GM12875 (cell line): Measurements from ENCODE around the gene FBXL7.

Source experiments
- H3K4me3 ChIP-seq: one replicate; pipeline ENCODE4 v1.5.1; 2011; ENCODE audit warnings: low read depth, low read length, control low read depth
- CTCF ChIP-seq: IDR thresholded peaks from 2 replicates; pipeline ENCODE4 v1.5.1; 2011; ENCODE audit warnings: low read depth, mild to moderate bottlenecking, control low read depth, inconsistent platforms, low read length, moderate library complexity, borderline replicate concordance; ENCODE audit not compliant: insufficient read depth

The FBXL7 gene

GRCh38 chr5:15513911-15514310 lies 13.9 kb downstream of the FBXL7 start:
- TF ChIP-seq CTCF: no peak
- no peak overlapping the region for H3K4me3 ChIP-seq

GRCh38 chr5:15515229-15515628 lies 15.2 kb downstream of the FBXL7 start:
- H3K4me3 ChIP-seq: no peak overlapping the region
- no peak for TF ChIP-seq CTCF

DNA sequence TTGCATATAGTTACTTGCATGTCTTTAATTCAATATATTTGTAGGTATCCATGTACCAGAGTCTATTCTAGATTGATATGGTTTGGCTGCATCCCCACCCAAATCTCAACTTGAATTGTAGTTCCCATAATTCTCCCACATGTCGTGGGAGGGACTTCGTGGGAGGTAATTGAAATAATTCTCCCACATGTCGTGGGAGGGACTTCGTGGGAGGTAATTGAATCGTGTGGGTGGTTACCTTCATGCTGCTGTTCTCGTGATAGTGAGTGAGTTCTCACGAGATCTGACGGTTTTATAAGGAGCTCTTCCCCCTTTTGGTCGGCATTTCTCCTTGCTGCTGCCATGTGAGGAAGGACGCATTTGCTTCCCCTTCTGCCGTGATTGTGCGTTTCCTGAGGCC lies 16.5 kb downstream of the FBXL7 start:
- TF ChIP-seq CTCF: no peak
- H3K4me3 ChIP-seq: no peak overlapping the region

- H3K4me3 ChIP-seq: no peak overlapping the region
- TF ChIP-seq CTCF: no peak
These were observed 18.8 kb downstream of the FBXL7 start for GRCh38 chr5:15518786-15519185.

GRCh38 chr5:15520856-15521255 lies 20.9 kb downstream of the FBXL7 start:
- TF ChIP-seq CTCF: no peak
- H3K4me3 ChIP-seq: no peak overlapping the region

DNA sequence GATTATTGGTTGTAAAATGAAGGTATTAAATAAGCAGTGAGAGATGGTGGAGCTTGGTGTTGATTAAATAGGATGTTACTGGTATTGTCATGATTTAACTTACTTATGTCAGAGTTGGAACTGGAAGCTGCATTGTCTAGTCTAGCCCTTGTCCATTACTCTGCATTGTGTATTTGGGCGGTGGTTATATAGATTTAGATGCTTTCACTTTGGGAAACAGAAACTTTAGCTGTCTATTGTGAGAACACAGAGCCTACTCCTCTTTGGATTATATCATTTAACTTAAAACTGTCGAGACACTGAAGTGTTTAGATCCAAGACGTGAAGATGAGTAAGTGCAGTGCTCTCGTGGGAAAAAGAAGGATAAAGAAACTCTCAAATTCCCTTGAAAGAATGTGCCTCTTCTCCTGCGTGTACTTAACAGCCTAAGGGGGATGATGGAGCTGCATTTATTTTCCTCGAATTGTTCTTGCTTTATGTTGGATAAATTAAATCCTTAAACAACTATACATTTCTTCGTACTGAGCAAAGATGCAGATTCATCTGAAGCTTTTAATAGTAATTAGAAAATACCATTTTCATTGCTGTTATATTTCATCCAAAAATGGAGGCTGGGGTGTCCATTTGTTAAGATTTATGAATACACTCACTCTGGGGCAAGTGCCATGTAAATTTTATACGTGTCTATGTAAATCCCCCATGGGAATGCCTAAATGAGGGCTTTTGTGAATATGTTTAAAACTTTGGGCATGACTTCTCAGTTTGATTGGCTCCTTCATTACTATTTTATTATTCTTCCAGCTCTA lies 21.6 kb downstream of the FBXL7 start:
- TF ChIP-seq CTCF: no peak
- no peak overlapping the region for H3K4me3 ChIP-seq

DNA sequence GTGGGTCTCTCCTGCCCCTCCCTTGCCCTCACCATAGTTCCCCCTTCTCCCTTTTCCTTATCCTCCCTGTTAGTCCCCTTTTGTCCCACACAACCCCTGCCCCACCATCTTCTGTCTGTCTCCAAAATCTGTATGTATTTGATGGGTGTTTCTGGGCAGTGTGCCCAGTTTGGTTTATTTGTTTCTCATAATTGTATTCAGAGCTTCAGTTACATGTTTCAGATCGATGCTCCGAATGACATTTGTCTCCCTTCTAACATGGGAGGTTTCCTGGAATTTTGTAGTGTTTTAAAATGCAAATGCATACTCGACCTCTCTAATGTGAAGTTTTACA lies 22.2 kb downstream of the FBXL7 start:
- TF ChIP-seq CTCF: no peak
- no peak overlapping the region for H3K4me3 ChIP-seq
